ENCODE measurements around the gene MTHFD1L. TPM values are rescaled to one million over a fixed set of nuclear protein-coding genes. Genes with fewer than 3 reads are reported as not detected.
"Not testable (repeated sequence)": the region's sequence is repeated elsewhere in the genome, so short reads cannot be mapped to it uniquely, and the experiment has no call there.

The MTHFD1L gene
- total and polyA plus RNA-seq, 2 donors from 2014 or later = 4.7 to 39.6 TPM

- no peak for FAIRE-seq
- Histone ChIP-seq H3K36me3 (ENCODE audit: control insufficient read depth in 2 of 3, insufficient read depth in 3 of 3, low read length in 3 of 3) (no peaks in the 10 kb centered on the region), H3K4me1 (ENCODE audit: control insufficient read depth in 2 of 3, insufficient read depth in 2 of 3, low read depth in 1 of 3, low read length in 3 of 3) (peaks cover 0 to 8% (median 6%) of the 10 kb centered on the region in 3 donors), H3K27me3 (ENCODE audit: control insufficient read depth, insufficient read depth, low read length) (no peaks in the 10 kb centered on the region), H3K27ac (ENCODE audit: low read depth in 2 of 2, low read length in 2 of 2) (no peak overlapping the region), H3K9ac (ENCODE audit: low read length in 3 of 3) (no peak overlapping the region), H3K4me3 (ENCODE audit: low read length in 3 of 3) (no peak overlapping the region), H3K9me3 (ENCODE audit: control insufficient read depth in 2 of 3, insufficient read depth in 1 of 3, low read length in 3 of 3) (no peaks in the 10 kb centered on the region)
- intact Hi-C loops (cut with DNase I) = no loop called here
- DNase-seq = peak in 1 of 5 donors; percentile 12
- no peak for TF ChIP-seq CTCF (IDR thresholded peaks at IDR 0.05; ENCODE audit: borderline replicate concordance, extremely low read depth, insufficient read depth)
Measured at GRCh38 chr6:151038616-151039015, 173.1 kb downstream of the MTHFD1L start.

DNA sequence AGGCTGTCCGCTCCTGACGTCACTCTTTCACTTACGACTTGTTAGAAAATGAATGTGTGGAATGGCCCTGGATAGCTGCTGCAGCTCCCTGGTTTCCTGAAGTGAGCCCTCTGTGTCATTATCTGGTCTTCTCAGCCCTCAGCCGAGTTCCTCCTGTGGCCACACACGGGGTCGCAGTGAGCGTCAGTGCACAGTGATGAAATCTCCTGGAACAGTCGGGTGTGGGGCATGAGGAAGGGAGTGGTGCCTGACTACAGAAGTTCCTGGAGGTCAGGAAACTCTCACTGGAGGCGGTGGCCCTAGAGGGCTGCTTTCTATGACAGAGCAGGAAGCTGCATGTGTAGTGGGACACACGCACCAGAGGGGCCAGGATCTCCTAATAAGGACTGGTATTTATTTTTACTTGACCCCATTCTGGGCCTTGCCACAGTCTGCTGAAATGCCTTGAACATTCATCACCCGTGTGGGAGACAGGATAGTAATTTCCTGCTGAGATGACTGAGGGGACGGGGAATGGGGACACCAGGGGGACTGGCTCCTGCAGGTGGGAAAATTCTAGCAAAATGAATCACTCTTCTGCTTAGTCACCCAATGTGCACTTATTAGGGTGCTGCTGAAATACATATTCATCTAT is 175.5 kb downstream of the MTHFD1L start:
- H3K27me3 ChIP-seq (ENCODE audit: control insufficient read depth, insufficient read depth, low read length); H3K4me3 ChIP-seq (ENCODE audit: low read length in 3 of 3); H3K9me3 ChIP-seq (ENCODE audit: control insufficient read depth in 2 of 3, insufficient read depth in 1 of 3, low read length in 3 of 3); FAIRE-seq; H3K36me3 ChIP-seq (ENCODE audit: control insufficient read depth in 2 of 3, insufficient read depth in 3 of 3, low read length in 3 of 3); intact Hi-C loops (cut with DNase I): not testable (repeated sequence)
- DNase-seq = peak; percentile 61 to 94 (median 69)
- H3K4me1 ChIP-seq (ENCODE audit: control insufficient read depth in 2 of 3, insufficient read depth in 2 of 3, low read depth in 1 of 3, low read length in 3 of 3) = peaks cover 9 to 16% (median 13%) of the 10 kb centered on the region in 3 donors
- H3K9ac ChIP-seq (ENCODE audit: low read length in 3 of 3) = peak overlapping the region in 1 of 3 donors; percentile 3
- H3K27ac ChIP-seq (ENCODE audit: low read depth in 2 of 2, low read length in 2 of 2) = peak overlapping the region; percentile 71 to 92

DNA sequence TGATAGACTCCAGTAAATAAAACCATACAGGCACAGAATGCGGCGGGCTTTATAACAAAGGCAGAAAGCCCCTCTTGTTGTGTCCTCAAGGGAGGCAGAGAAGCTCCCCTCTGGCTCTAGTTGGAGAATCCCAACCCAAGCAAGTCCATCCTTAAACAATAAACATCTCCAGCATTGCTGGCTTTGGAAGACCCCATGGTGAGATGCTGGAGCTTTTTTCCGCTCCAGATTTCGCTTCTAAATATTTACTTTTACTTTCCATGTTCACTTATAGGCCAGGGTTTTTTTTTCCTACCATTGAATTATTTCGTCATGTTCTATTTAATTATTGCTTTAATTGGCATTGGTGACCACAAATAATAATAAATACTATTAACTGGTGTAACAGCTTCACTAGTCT is 176.2 kb downstream of the MTHFD1L start:
- H3K9me3 ChIP-seq (ENCODE audit: control insufficient read depth in 2 of 3, insufficient read depth in 1 of 3, low read length in 3 of 3) = no peaks in the 10 kb centered on the region
- FAIRE-seq = no peak
- DNase-seq = peak in 1 of 5 donors; percentile 24
- TF ChIP-seq CTCF (IDR thresholded peaks at IDR 0.05; ENCODE audit: borderline replicate concordance, extremely low read depth, insufficient read depth) = no peak
- no peaks in the 10 kb centered on the region for H3K27me3 ChIP-seq (ENCODE audit: control insufficient read depth, insufficient read depth, low read length)
- peak overlapping the region; percentile 71 to 92 for H3K27ac ChIP-seq (ENCODE audit: low read depth in 2 of 2, low read length in 2 of 2)
- H3K9ac ChIP-seq (ENCODE audit: low read length in 3 of 3) = peak overlapping the region in 1 of 3 donors; percentile 3
- peaks cover 9 to 16% (median 10%) of the 10 kb centered on the region in 3 donors for H3K4me1 ChIP-seq (ENCODE audit: control insufficient read depth in 2 of 3, insufficient read depth in 2 of 3, low read depth in 1 of 3, low read length in 3 of 3)
- no peak overlapping the region for H3K4me3 ChIP-seq (ENCODE audit: low read length in 3 of 3)
- intact Hi-C loops (cut with DNase I) = no loop called here
- no peaks in the 10 kb centered on the region for H3K36me3 ChIP-seq (ENCODE audit: control insufficient read depth in 2 of 3, insufficient read depth in 3 of 3, low read length in 3 of 3)

DNA sequence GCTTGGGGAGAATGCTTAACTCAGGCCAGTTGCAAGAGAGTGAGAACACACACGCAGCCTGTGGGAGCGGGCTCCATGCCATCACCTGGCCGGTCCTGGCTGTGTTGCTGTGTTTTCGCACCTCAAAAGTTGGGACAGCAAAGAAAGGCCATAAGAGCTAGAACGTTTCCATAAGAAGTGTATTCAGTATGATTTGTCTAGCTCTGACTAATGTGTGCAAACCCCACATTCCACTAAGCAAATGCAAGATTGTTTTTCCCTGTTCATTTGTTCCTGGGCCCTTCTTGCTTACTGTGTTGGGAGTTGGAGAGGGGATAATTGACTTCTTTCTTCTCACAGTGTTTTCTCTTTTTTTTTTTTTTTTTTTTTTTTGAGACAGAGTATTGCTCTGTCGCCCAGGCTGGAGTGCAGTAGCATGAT is 177.4 kb downstream of the MTHFD1L start:
- H3K27ac ChIP-seq (ENCODE audit: low read depth in 2 of 2, low read length in 2 of 2) = peak overlapping the region in 1 of 2 donors; percentile 49
- H3K4me3 ChIP-seq (ENCODE audit: low read length in 3 of 3); H3K27me3 ChIP-seq (ENCODE audit: control insufficient read depth, insufficient read depth, low read length); H3K36me3 ChIP-seq (ENCODE audit: control insufficient read depth in 2 of 3, insufficient read depth in 3 of 3, low read length in 3 of 3); H3K9me3 ChIP-seq (ENCODE audit: control insufficient read depth in 2 of 3, insufficient read depth in 1 of 3, low read length in 3 of 3); FAIRE-seq; H3K9ac ChIP-seq (ENCODE audit: low read length in 3 of 3); intact Hi-C loops (cut with DNase I): not testable (repeated sequence)
- peaks cover 9 to 16% (median 10%) of the 10 kb centered on the region in 3 donors for H3K4me1 ChIP-seq (ENCODE audit: control insufficient read depth in 2 of 3, insufficient read depth in 2 of 3, low read depth in 1 of 3, low read length in 3 of 3)
- peak in 2 of 5 donors; percentile 19 to 60 for DNase-seq

Measured in kidney (tissue), 14 donors.